ENCODE data around the gene AGAP1. TPM values are rescaled to one million over a fixed set of nuclear protein-coding genes. Genes with fewer than 3 reads are reported as not detected.

AGAP1 gene
- total and polyA plus RNA-seq, 4 donors, result 2.0 to 8.5 (median 5.4) TPM

DNA sequence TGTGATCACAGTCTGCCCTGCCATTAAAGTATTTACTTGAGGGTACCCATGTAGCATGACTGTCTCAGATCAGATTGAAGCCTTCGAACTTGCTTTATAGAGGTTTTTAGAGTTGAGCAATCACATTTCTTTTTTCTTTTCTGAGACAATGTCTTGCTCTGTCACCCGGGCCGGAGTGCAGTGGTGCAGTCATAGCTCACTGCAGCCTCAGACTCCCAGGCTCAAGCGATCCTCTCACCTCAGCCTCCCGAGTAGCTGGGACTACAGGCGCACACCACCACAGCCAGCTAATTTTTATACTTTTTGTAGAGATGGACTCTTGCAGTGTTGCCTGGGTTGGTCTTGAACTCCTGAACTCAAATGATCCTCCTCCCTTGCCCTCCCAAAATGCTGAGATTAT, 153.4 kb downstream of the AGAP1 start:
- Histone ChIP-seq H3K36me3 (ENCODE audit: control insufficient read depth in 4 of 4, insufficient read depth in 3 of 4, low read depth in 1 of 4, low read length in 3 of 4) (no peaks in the 10 kb centered on the region), H3K9me3 (ENCODE audit: control insufficient read depth in 4 of 4, low read length in 3 of 4) (no peaks in the 10 kb centered on the region), H3K4me1 (ENCODE audit: control insufficient read depth in 4 of 4, insufficient read depth in 4 of 4, low read length in 3 of 4) (no peaks in the 10 kb centered on the region), H3K27ac (ENCODE audit: low read depth in 1 of 2, low read length in 2 of 2) (no peak overlapping the region), H3K9ac (ENCODE audit: low read depth in 1 of 2, low read length in 2 of 2) (no peak overlapping the region), H3K27me3 (ENCODE audit: control insufficient read depth in 4 of 4, insufficient read depth in 4 of 4, low read length in 3 of 4) (no peaks in the 10 kb centered on the region), H3K4me3 (ENCODE audit: low read depth in 1 of 3, low read length in 3 of 3) (no peak overlapping the region)
- TF ChIP-seq, protein P1, sequence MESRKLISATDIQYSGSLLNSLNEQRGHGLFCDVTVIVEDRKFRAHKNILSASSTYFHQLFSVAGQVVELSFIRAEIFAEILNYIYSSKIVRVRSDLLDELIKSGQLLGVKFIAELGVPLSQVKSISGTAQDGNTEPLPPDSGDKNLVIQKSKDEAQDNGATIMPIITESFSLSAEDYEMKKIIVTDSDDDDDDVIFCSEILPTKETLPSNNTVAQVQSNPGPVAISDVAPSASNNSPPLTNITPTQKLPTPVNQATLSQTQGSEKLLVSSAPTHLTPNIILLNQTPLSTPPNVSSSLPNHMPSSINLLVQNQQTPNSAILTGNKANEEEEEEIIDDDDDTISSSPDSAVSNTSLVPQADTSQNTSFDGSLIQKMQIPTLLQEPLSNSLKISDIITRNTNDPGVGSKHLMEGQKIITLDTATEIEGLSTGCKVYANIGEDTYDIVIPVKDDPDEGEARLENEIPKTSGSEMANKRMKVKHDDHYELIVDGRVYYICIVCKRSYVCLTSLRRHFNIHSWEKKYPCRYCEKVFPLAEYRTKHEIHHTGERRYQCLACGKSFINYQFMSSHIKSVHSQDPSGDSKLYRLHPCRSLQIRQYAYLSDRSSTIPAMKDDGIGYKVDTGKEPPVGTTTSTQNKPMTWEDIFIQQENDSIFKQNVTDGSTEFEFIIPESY (IDR thresholded peaks at IDR 0.05), result no peak
- no peak for TF ChIP-seq TAF1 (conservative IDR thresholded peaks at IDR 0.05)
- TF ChIP-seq RAD21 (IDR thresholded peaks at IDR 0.05), result no peak
- no peak for TF ChIP-seq FOXA1 (IDR thresholded peaks at IDR 0.05)
- TF ChIP-seq, protein P2, sequence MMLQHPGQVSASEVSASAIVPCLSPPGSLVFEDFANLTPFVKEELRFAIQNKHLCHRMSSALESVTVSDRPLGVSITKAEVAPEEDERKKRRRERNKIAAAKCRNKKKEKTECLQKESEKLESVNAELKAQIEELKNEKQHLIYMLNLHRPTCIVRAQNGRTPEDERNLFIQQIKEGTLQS (IDR thresholded peaks at IDR 0.05), result no peak
- TF ChIP-seq MAX (IDR thresholded peaks at IDR 0.05), result no peak
- TF ChIP-seq YY1 (IDR thresholded peaks at IDR 0.05), result no peak
- no peak for TF ChIP-seq EGR1 (IDR thresholded peaks at IDR 0.05; ENCODE audit: low read depth in 2 of 2)
- no peak for TF ChIP-seq GABPA (IDR thresholded peaks at IDR 0.05 in 1 of 2, conservative IDR thresholded peaks at IDR 0.05 in 1 of 2)
- TF ChIP-seq FOXA2 (IDR thresholded peaks at IDR 0.05), result no peak
- no peak for TF ChIP-seq SP1 (IDR thresholded peaks at IDR 0.05)
- TF ChIP-seq, protein P3, sequence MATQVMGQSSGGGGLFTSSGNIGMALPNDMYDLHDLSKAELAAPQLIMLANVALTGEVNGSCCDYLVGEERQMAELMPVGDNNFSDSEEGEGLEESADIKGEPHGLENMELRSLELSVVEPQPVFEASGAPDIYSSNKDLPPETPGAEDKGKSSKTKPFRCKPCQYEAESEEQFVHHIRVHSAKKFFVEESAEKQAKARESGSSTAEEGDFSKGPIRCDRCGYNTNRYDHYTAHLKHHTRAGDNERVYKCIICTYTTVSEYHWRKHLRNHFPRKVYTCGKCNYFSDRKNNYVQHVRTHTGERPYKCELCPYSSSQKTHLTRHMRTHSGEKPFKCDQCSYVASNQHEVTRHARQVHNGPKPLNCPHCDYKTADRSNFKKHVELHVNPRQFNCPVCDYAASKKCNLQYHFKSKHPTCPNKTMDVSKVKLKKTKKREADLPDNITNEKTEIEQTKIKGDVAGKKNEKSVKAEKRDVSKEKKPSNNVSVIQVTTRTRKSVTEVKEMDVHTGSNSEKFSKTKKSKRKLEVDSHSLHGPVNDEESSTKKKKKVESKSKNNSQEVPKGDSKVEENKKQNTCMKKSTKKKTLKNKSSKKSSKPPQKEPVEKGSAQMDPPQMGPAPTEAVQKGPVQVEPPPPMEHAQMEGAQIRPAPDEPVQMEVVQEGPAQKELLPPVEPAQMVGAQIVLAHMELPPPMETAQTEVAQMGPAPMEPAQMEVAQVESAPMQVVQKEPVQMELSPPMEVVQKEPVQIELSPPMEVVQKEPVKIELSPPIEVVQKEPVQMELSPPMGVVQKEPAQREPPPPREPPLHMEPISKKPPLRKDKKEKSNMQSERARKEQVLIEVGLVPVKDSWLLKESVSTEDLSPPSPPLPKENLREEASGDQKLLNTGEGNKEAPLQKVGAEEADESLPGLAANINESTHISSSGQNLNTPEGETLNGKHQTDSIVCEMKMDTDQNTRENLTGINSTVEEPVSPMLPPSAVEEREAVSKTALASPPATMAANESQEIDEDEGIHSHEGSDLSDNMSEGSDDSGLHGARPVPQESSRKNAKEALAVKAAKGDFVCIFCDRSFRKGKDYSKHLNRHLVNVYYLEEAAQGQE (IDR thresholded peaks at IDR 0.05), result no peak
- no peak for TF ChIP-seq RXRA (IDR thresholded peaks at IDR 0.05)
- TF ChIP-seq HNF4G (IDR thresholded peaks at IDR 0.05), result no peak
- TF ChIP-seq, protein P4, sequence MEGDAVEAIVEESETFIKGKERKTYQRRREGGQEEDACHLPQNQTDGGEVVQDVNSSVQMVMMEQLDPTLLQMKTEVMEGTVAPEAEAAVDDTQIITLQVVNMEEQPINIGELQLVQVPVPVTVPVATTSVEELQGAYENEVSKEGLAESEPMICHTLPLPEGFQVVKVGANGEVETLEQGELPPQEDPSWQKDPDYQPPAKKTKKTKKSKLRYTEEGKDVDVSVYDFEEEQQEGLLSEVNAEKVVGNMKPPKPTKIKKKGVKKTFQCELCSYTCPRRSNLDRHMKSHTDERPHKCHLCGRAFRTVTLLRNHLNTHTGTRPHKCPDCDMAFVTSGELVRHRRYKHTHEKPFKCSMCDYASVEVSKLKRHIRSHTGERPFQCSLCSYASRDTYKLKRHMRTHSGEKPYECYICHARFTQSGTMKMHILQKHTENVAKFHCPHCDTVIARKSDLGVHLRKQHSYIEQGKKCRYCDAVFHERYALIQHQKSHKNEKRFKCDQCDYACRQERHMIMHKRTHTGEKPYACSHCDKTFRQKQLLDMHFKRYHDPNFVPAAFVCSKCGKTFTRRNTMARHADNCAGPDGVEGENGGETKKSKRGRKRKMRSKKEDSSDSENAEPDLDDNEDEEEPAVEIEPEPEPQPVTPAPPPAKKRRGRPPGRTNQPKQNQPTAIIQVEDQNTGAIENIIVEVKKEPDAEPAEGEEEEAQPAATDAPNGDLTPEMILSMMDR (IDR thresholded peaks at IDR 0.05; ENCODE audit: low read depth, low read length, missing input control), result no peak
- no peak for TF ChIP-seq NR2F2 (IDR thresholded peaks at IDR 0.05)
- no peak for TF ChIP-seq JUND (IDR thresholded peaks at IDR 0.05)
- TF ChIP-seq HNF4A (conservative IDR thresholded peaks at IDR 0.05), result no peak
- DNase-seq (ENCODE audit: low spot score), result no peak
- WGBS, result 95% methylated on average over 6 of the region's 6 CpGs

Data from liver (tissue), 9 donors.